GM12878 (cell line): ENCODE data around the gene CNKSR3. TPM values are rescaled to one million over a fixed set of nuclear protein-coding genes. Genes with fewer than 3 reads are reported as not detected.

ENCODE experiments used
- ATAC-seq: fragments of 200-7000 bp; cut with Tn5 transposase; 3 replicates; pipeline ENCODE4 v1.9.1; 2020; ENCODE audit warnings: mild to moderate bottlenecking, moderate library complexity
- BruUV-seq: library from RNA; stranded (reverse); fragments of 400-500 nt; replicated peaks from 2 replicates; lab custom pipeline; 2021; lab: Mats Ljungman, UMichigan
- CTCF ChIA-PET: fragments of 300-600 bp; sonication (Branson Sonifier 250); formaldehyde crosslinking; extraction: SDS; loops from one replicate; lab custom pipeline; 2021; ENCODE audit warnings: inconsistent platforms; lab: Yijun Ruan, JAX
- POLR2A ChIA-PET: fragments of 350-600 bp; formaldehyde crosslinking; extraction: SDS; loops from one replicate; lab custom pipeline; 2021; ENCODE audit warnings: inconsistent platforms; lab: Charles Lee
- RAD21 ChIA-PET: fragments of 300-600 bp; sonication (Branson Sonifier 250); formaldehyde crosslinking; loops from one replicate; lab custom pipeline; 2023; ENCODE audit warnings: antibody characterized with exemption; ENCODE audit not compliant: unreplicated experiment; lab: Charles Lee
- SMC1A ChIA-PET: fragments of 300-600 bp; sonication (Branson Sonifier 250); formaldehyde crosslinking; loops from one replicate; lab custom pipeline; 2023; ENCODE audit not compliant: unreplicated experiment, uncharacterized antibody; lab: Charles Lee
- DNase-seq: peaks from one replicate; pipeline ENCODE4 v3.0.0-alpha.2; 2011; ENCODE audit warnings: low read depth, low spot score
- FAIRE-seq: peaks from 3 replicates; lab custom pipeline; 2011; peaks lifted over from hg19 to GRCh38; lab: Jason Lieb, UNC
- H2AFZ ChIP-seq: 2 replicates; pipeline ENCODE4 v1.6.0; 2011; ENCODE audit warnings: low read depth, low read length, control low read depth; ENCODE audit not compliant: control insufficient read depth
- H3K27ac ChIP-seq: 2 replicates; pipeline ENCODE4 v1.5.1; 2011; ENCODE audit warnings: control low read depth; ENCODE audit not compliant: control insufficient read depth, insufficient read depth
- H3K27me3 ChIP-seq, 2 experiments: replicated peaks in 1 of 2; 2 replicates each; pipeline versions ENCODE4 v1.6.0 to v1.6.1; 2011; ENCODE audit warnings: low read length in 1 of 2; ENCODE audit not compliant: control insufficient read depth in 2 of 2, insufficient read depth in 2 of 2
- H3K36me3 ChIP-seq, 2 experiments: 2 replicates each; pipeline ENCODE4 v1.5.1; 2011; ENCODE audit warnings: low read length in 1 of 2; ENCODE audit not compliant: control insufficient read depth in 2 of 2, insufficient read depth in 2 of 2
- H3K4me1 ChIP-seq: 2 replicates; pipeline ENCODE4 v1.6.1; 2011; ENCODE audit warnings: mild to moderate bottlenecking, low read length, moderate library complexity, mixed read lengths; ENCODE audit not compliant: control insufficient read depth, insufficient read depth
- H3K4me2 ChIP-seq: 2 replicates; pipeline ENCODE4 v1.6.0; 2011; ENCODE audit warnings: control low read depth; ENCODE audit not compliant: control insufficient read depth, insufficient read depth
- H3K4me3 ChIP-seq: fragments of 200-600 bp; sonication (generic); 2 replicates; pipeline ENCODE4 v1.5.1; 2016
- H3K79me2 ChIP-seq: 2 replicates; pipeline ENCODE4 v1.6.0; 2011; ENCODE audit warnings: low read length; ENCODE audit not compliant: control insufficient read depth, insufficient read depth
- H3K9ac ChIP-seq: 2 replicates; pipeline ENCODE4 v1.8.0; 2011; ENCODE audit warnings: low read length, control low read depth, mixed read lengths; ENCODE audit not compliant: control insufficient read depth, insufficient read depth
- H3K9me3 ChIP-seq: replicated peaks from 3 replicates; pipeline ENCODE4 v1.5.1; 2011; ENCODE audit warnings: mild to moderate bottlenecking, low read length; ENCODE audit not compliant: control insufficient read depth, insufficient read depth
- H4K20me1 ChIP-seq: 2 replicates; pipeline ENCODE4 v1.6.0; 2011; ENCODE audit not compliant: control insufficient read depth, insufficient read depth
- ATF2 ChIP-seq: IDR thresholded peaks from 2 replicates; pipeline ENCODE4 v1.6.1; 2012; ENCODE audit warnings: low read length, inconsistent platforms
- CREM ChIP-seq: IDR thresholded peaks from 2 replicates; pipeline ENCODE4 v1.6.1; 2014; ENCODE audit warnings: antibody characterized with exemption, low read depth
- ESRRA ChIP-seq: IDR thresholded peaks from 2 replicates; pipeline ENCODE4 v1.6.1; 2012; ENCODE audit warnings: mild to moderate bottlenecking, low read length, improper control_type of control experiment
- ETV6 ChIP-seq, 2 experiments: fragments of 450-650 bp in 1 of 2; IDR thresholded peaks in 1 of 2; conservative IDR thresholded peaks in 1 of 2; 2 replicates each; pipeline ENCODE4 v1.6.1; 2014; ENCODE audit warnings: antibody characterized with exemption in 1 of 2, borderline replicate concordance in 1 of 2, low read depth in 1 of 2, mild to moderate bottlenecking in 1 of 2, moderate library complexity in 1 of 2
- FOXM1 ChIP-seq: IDR thresholded peaks from 2 replicates; pipeline ENCODE4 v1.6.1; 2012; ENCODE audit warnings: low read depth, mild to moderate bottlenecking, inconsistent platforms, low read length, moderate library complexity
- LARP7 ChIP-seq: fragments of 450-650 bp; IDR thresholded peaks from 2 replicates; pipeline ENCODE4 v1.6.1; 2017; ENCODE audit warnings: mild to moderate bottlenecking
- MAX ChIP-seq: IDR thresholded peaks from 2 replicates; pipeline ENCODE4 v1.6.1; 2012; ENCODE audit warnings: low read depth, low read length, improper control_type of control experiment
- MXI1 ChIP-seq: fragments of 150-350 bp; IDR thresholded peaks from 2 replicates; pipeline ENCODE4 v1.6.1; 2011; ENCODE audit warnings: low read depth, mild to moderate bottlenecking, inconsistent platforms, low read length, improper control_type of control experiment
- PBX3 ChIP-seq: IDR thresholded peaks from 2 replicates; pipeline ENCODE4 v1.6.1; 2011; ENCODE audit warnings: mild to moderate bottlenecking, low read depth, low read length, moderate library complexity; ENCODE audit not compliant: insufficient replicate concordance
- POU2F2 ChIP-seq: IDR thresholded peaks from 3 replicates; pipeline ENCODE4 v1.6.1; 2011; ENCODE audit warnings: low read depth, mild to moderate bottlenecking, low read length, borderline replicate concordance
- RAD21 ChIP-seq: IDR thresholded peaks from 2 replicates; pipeline ENCODE4 v1.6.1; 2011; ENCODE audit warnings: mild to moderate bottlenecking, low read depth, low read length, moderate library complexity; ENCODE audit not compliant: insufficient read depth
- SIN3A ChIP-seq: IDR thresholded peaks from 2 replicates; pipeline ENCODE4 v1.6.1; 2012; ENCODE audit warnings: low read depth, low read length, improper control_type of control experiment
- SMAD1 ChIP-seq: fragments of 450-650 bp; IDR thresholded peaks from 2 replicates; pipeline ENCODE4 v1.6.1; 2018; ENCODE audit warnings: mild to moderate bottlenecking, low read depth; ENCODE audit not compliant: partially characterized antibody
- USF1 ChIP-seq: IDR thresholded peaks from 2 replicates; pipeline ENCODE4 v1.6.1; 2011; ENCODE audit warnings: borderline replicate concordance, low read depth, mild to moderate bottlenecking, moderate library complexity, mixed read lengths, low read length; ENCODE audit not compliant: insufficient read depth; ENCODE audit errors: extremely low read length
- WRNIP1 ChIP-seq: IDR thresholded peaks from 2 replicates; pipeline ENCODE4 v1.6.1; 2011; ENCODE audit warnings: low read depth, low read length, improper control_type of control experiment, borderline replicate concordance
- YBX1 ChIP-seq: fragments of 450-650 bp; IDR thresholded peaks from 2 replicates; pipeline ENCODE4 v1.6.1; 2016; ENCODE audit warnings: antibody characterized with exemption
- YY1 ChIP-seq: IDR thresholded peaks from 2 replicates; pipeline ENCODE4 v1.6.1; 2011; ENCODE audit warnings: low read depth, mild to moderate bottlenecking, low read length
- WGBS: methylation state at CpG from one replicate; pipeline ENCODE4 v1.1.6; 2016; ENCODE audit warnings: low lambda C conversion rate; ENCODE audit not compliant: insufficient replicate concordance, insufficient coverage; ENCODE audit errors: missing lambda C conversion rate; 5-methylcytosine and 5-hydroxymethylcytosine counted together
- in situ Hi-C: fragments of 300-500 bp; cut with MboI; formaldehyde crosslinking; loops from 9 replicates; pipeline ENCODE4 v1.14.3; 2018; ENCODE audit warnings: mixed read lengths
- intact Hi-C: fragments of 100-400 bp; cut with micrococcal nuclease; formaldehyde crosslinking; loops from one replicate; pipeline ENCODE4 v1.14.2; 2022; ENCODE audit not compliant: unreplicated experiment
- polyA plus RNA-seq, 11 experiments: library from polyadenylated mRNA; depleted of rRNA in 4 of 11; unstranded in 6 of 11; stranded (reverse) in 5 of 11; fragments of >200 nt; fragmentation: Nextera tagmentation in 4 of 11; fragmentation: Illumina TruSeq in 1 of 11; extraction: Ambion mirVana in 4 of 11; extraction: Trizol in 1 of 11; gene quantifications; 1 replicate in 1 of 11; 2 replicates in 10 of 11; pipeline versions ENCODE4 v1.2.1 to v1.2.3, GENCODE V29; 2011 to 2016; ENCODE audit warnings: inconsistent platforms in 2 of 11, missing spikeins in 2 of 11, low read depth in 1 of 11
- total RNA-seq, 4 experiments: library from RNA; depleted of rRNA in 3 of 4; stranded (reverse); fragments of >200 nt in 3 of 4; fragmentation: Illumina TruSeq in 1 of 4; extraction: Trizol in 1 of 4; gene quantifications; 2 replicates each; pipeline versions ENCODE4 v1.2.1 to v1.2.3, GENCODE V29; 2013 to 2021

CNKSR3 gene
- total and polyA plus RNA-seq, 10 of the 15 experiments (the other 5 are each of a cell fraction or from before 2014, with no cell fraction given) = under 0.01 to 0.48 (median 0.12) TPM; not detected in 2

GRCh38 chr6:154386848-154387717 is 123.4 kb downstream of the CNKSR3 start:
- no peak overlapping the region for H3K9ac ChIP-seq
- intact Hi-C loops (no loop called here), in situ Hi-C loops (no loop called here)
- 8% methylated on average over 5 of the region's 5 CpGs for WGBS
- H2AFZ ChIP-seq = no peak overlapping the region
- H3K79me2 ChIP-seq = no peaks in the 10 kb centered on the region
- ChIA-PET SMC1A (no interaction called here), RAD21 (no interaction called here), CTCF (interaction anchor here (0.5 to 1.6 kb wide), 2 partner anchors 16 to 33 kb away, joined by 5 to 7 read pairs; no protein-coding TSS in a partner anchor), POLR2A (no interaction called here)
- no peak for ATAC-seq
- H3K27ac ChIP-seq = no peak overlapping the region
- H3K4me2 ChIP-seq = no peak overlapping the region
- no peak overlapping the region for H3K4me3 ChIP-seq
- H4K20me1 ChIP-seq = no peaks in the 10 kb centered on the region
- no peaks in the 10 kb centered on the region for H3K36me3 ChIP-seq
- no peaks in the 10 kb centered on the region; a peak in 2 of 4 replicates for H3K27me3 ChIP-seq
- no peak for DNase-seq
- BruUV-seq = no TSS peak
- no peaks in the 10 kb centered on the region for H3K4me1 ChIP-seq
- no peak for FAIRE-seq
- no peak for TF ChIP-seq ESRRA
- no peak for TF ChIP-seq YBX1
- no peak for TF ChIP-seq PBX3
- no peak for TF ChIP-seq ETV6 (conservative IDR thresholded peaks at IDR 0.05 in 1 of 2, IDR thresholded peaks at IDR 0.05 in 1 of 2; ENCODE audit: borderline replicate concordance in 1 of 2, low read depth in 1 of 2)
- no peak for TF ChIP-seq LARP7
- no peak for TF ChIP-seq MAX
- TF ChIP-seq ATF2 = no peak
- TF ChIP-seq MXI1 = no peak
- no peak for TF ChIP-seq WRNIP1
- TF ChIP-seq USF1 = no peak
- TF ChIP-seq FOXM1 = no peak
- no peak for TF ChIP-seq YY1
- no peak for TF ChIP-seq CREM
- no peak for TF ChIP-seq RAD21
- TF ChIP-seq POU2F2 = no peak
- TF ChIP-seq SMAD1 = no peak
- no peak for TF ChIP-seq SIN3A
- no peaks in the 10 kb centered on the region; the same call in 1 of the 3 replicates for H3K9me3 ChIP-seq
